Tibial artery (tissue), 4 donors: ENCODE data around the gene DLGAP1.

Source experiments
- DNase-seq, 2 donors: peaks; one replicate each; pipeline ENCODE4 v3.0.0-alpha.2; 2019
- H3K27ac ChIP-seq, 2 donors: fragments of 200-600 bp; sonication (generic) in 1 of 2; 1 replicate in 1 of 2; 2 replicates in 1 of 2; pipeline ENCODE4 v1.5.1; 2018 to 2019; ENCODE audit warnings: mild to moderate bottlenecking in 1 of 2
- H3K27me3 ChIP-seq, 2 donors: fragments of 200-600 bp; sonication (generic) in 1 of 2; one replicate each; pipeline versions ENCODE4 v1.5.1 to v1.6.0; 2016 to 2019
- H3K36me3 ChIP-seq, 3 donors: fragments of 200-600 bp; sonication (generic) in 2 of 3; one replicate each; pipeline ENCODE4 v1.5.1; 2016 to 2019; ENCODE audit warnings: mild to moderate bottlenecking in 2 of 3
- H3K4me1 ChIP-seq, 4 donors: fragments of 200-600 bp; sonication (generic) in 2 of 4; 1 replicate in 3 of 4; 2 replicates in 1 of 4; pipeline ENCODE4 v1.5.1; 2016 to 2019
- H3K4me3 ChIP-seq, 2 donors: fragments of 200-600 bp; sonication (generic) in 1 of 2; 1 replicate in 1 of 2; 2 replicates in 1 of 2; pipeline ENCODE4 v1.5.1; 2018 to 2019; ENCODE audit warnings: mild to moderate bottlenecking in 2 of 2
- H3K9me3 ChIP-seq, 3 donors: fragments of 200-600 bp; sonication (generic) in 1 of 3; one replicate each; pipeline ENCODE4 v1.5.1; 2016 to 2019
- intact Hi-C: fragments of 100-400 bp; cut with DNase I; formaldehyde crosslinking; loops from one replicate; pipeline ENCODE4 v1.15.0; 2023; ENCODE audit warnings: low total_unique reads
- TF ChIP-seq, protein P1 (sequence below), 2 experiments: fragments of 200-600 bp in 1 of 2; fragments of 450-650 bp in 1 of 2; IDR thresholded peaks; one replicate each; pipeline ENCODE4 v1.5.1; 2017 to 2019; ENCODE audit warnings: antibody characterized with exemption in 2 of 2, mild to moderate bottlenecking in 1 of 2, moderate library complexity in 1 of 2

Gene DLGAP1

DNA sequence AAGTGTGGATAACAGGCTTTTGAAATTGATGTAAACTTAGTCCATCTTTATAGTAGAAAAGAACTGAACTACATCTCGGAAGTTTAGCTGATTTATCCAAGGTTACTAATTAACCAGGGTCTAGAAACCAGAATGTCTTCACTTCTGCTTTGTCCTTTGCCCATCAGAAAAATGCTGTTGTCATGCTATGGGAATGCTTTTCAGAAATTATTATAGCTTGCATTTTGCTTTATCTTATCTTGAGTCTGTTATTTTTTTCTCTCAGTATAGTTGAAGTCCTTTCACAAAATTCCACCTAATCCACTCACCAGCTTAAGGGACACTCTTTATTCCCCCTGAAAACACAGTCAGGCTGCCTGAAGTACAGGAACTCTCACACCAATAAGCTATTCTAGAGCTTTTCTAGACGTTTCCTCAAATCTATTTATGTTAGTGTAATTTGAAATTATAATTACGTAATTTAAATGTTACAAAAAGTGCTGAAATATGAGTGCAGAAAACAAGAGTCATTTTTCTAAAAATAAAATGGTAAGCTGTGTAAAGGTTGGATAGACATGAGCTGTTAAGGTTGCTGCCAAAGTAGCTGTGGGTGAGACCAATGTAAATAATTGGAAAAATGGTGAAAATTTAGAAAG, 548.9 kb downstream of the DLGAP1 start:
- H3K9me3 ChIP-seq, result no peaks in the 10 kb centered on the region
- no peak overlapping the region for H3K4me3 ChIP-seq
- TF ChIP-seq, protein P1, sequence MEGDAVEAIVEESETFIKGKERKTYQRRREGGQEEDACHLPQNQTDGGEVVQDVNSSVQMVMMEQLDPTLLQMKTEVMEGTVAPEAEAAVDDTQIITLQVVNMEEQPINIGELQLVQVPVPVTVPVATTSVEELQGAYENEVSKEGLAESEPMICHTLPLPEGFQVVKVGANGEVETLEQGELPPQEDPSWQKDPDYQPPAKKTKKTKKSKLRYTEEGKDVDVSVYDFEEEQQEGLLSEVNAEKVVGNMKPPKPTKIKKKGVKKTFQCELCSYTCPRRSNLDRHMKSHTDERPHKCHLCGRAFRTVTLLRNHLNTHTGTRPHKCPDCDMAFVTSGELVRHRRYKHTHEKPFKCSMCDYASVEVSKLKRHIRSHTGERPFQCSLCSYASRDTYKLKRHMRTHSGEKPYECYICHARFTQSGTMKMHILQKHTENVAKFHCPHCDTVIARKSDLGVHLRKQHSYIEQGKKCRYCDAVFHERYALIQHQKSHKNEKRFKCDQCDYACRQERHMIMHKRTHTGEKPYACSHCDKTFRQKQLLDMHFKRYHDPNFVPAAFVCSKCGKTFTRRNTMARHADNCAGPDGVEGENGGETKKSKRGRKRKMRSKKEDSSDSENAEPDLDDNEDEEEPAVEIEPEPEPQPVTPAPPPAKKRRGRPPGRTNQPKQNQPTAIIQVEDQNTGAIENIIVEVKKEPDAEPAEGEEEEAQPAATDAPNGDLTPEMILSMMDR (IDR thresholded peaks at IDR 0.05), result no peak
- DNase-seq, result no peak
- no peaks in the 10 kb centered on the region for H3K36me3 ChIP-seq
- no peaks in the 10 kb centered on the region for H3K27me3 ChIP-seq
- peaks cover 0 to 25% (median 0%) of the 10 kb centered on the region in 4 donors for H3K4me1 ChIP-seq
- intact Hi-C loops, result no loop called here
- no peak overlapping the region for H3K27ac ChIP-seq

DNA sequence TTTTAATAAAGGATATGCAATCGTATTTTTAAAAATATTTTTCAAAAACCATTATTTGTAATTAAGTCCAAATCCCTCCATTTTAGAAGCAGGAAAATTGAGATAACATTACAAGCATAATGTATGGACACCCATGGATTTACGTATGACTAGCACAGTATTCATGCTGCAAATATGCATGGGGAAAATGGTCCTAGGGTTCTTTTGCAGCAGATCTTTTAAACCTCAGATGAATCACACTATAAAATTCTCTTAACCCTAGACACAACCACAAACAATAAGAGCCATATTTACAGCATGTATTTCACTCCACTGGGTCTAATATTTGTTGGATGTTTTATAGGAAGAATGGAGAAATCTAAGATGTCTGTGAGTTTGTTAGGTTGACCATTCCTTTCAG, 551.8 kb downstream of the DLGAP1 start:
- intact Hi-C loops, result no loop called here
- Histone ChIP-seq H3K9me3 (no peaks in the 10 kb centered on the region), H3K27me3 (no peaks in the 10 kb centered on the region), H3K36me3 (no peaks in the 10 kb centered on the region), H3K4me3 (no peak overlapping the region), H3K4me1 (peaks cover 0 to 15% (median 0%) of the 10 kb centered on the region in 4 donors), H3K27ac (no peak overlapping the region)
- TF ChIP-seq, protein P1 (IDR thresholded peaks at IDR 0.05), result no peak
- no peak for DNase-seq

DNA sequence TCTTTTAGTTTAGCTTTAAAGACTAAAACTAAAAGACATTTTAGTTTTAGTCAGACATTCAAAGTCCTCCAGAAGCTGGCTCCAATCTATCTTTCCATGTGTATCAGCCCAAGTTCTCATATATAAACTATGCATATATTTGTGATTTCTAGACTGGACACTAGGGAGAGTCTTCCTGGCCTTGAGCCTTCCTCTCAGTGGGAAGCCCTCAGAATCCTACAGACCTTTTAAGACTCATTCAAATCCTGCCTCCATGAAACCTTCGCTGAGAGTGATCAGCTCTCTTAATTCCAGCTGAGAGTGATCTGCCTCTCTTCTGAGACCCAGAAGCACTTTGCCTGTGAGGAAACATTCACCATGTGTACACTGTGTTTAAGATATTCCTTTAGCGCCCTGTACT, 552.4 kb downstream of the DLGAP1 start:
- DNase-seq, result no peak
- no peak overlapping the region for H3K27ac ChIP-seq
- intact Hi-C loops, result no loop called here
- no peak overlapping the region for H3K4me3 ChIP-seq
- no peaks in the 10 kb centered on the region for H3K36me3 ChIP-seq
- H3K4me1 ChIP-seq, result peaks cover 0 to 15% (median 0%) of the 10 kb centered on the region in 4 donors
- no peaks in the 10 kb centered on the region for H3K9me3 ChIP-seq
- H3K27me3 ChIP-seq, result no peaks in the 10 kb centered on the region
- TF ChIP-seq, protein P1 (IDR thresholded peaks at IDR 0.05), result no peak

DNA sequence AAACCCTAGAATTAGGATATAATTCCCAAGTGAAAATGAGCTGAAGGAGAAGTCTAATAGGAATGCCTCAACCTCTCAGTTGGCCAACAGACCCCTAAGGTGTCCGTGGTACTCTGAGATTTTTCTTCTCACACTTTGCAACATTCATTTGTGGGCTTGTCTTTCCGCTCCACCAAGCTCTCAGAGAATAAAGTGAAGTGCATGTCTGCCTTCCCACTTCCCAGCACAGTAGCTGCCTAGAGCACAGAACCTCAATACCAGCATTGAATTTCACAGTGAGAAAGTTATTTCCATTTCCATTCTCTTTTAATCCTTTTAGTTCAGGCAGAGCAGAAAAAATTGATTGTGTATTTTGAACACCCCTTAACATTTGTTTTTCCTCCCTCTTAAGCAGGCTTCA, 553.3 kb downstream of the DLGAP1 start:
- Histone ChIP-seq H3K27ac (no peak overlapping the region), H3K27me3 (no peaks in the 10 kb centered on the region), H3K9me3 (no peaks in the 10 kb centered on the region), H3K36me3 (no peaks in the 10 kb centered on the region), H3K4me3 (no peak overlapping the region), H3K4me1 (peaks cover 0 to 8% (median 0%) of the 10 kb centered on the region in 4 donors)
- TF ChIP-seq, protein P1 (IDR thresholded peaks at IDR 0.05), result no peak
- intact Hi-C loops, result no loop called here
- DNase-seq, result no peak

DNA sequence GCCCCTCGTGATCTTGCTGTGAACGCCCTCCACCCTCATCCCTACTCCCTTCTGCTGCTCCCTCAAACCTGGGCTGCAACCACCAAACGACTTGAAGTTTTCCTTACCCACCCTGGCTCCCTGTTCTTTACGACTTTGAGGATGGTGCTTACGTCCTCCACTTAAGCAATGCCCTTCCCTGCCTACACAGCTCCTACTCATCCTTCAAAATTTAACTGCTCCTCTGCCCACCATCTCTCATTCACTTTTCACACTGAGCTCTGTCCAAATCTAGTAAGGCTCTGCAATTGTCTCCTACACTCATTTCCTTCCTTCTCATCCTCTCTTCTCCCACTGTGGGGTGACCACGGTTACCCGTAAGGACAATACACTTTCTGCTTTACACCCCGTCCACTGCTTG, 554.1 kb downstream of the DLGAP1 start:
- Histone ChIP-seq H3K4me1 (peaks cover 0 to 1% (median 0%) of the 10 kb centered on the region in 4 donors), H3K9me3 (no peaks in the 10 kb centered on the region), H3K4me3 (no peak overlapping the region), H3K27me3 (no peaks in the 10 kb centered on the region), H3K36me3 (no peaks in the 10 kb centered on the region), H3K27ac (no peak overlapping the region)
- intact Hi-C loops, result no loop called here
- DNase-seq, result no peak
- TF ChIP-seq, protein P1 (IDR thresholded peaks at IDR 0.05), result no peak

DNA sequence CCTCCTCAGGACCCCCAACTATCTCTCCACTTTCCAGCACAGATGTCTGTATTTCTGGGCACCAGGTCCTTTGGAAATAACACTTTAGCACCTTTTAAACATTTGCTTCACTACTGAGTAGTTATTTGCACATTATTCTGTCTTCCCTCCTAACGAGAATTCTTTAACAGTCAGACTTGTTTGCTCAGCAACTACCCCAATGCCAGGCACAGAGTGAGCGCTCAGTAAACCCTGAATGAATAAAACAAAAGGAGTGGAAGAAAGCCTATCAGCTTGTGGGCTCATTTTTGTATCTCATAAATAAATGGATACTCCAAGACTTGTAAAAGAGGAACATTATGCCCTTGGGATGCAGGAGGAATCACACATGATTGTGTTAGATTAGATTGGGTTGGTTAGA, 554.8 kb downstream of the DLGAP1 start:
- TF ChIP-seq, protein P1 (IDR thresholded peaks at IDR 0.05), result no peak
- no peaks in the 10 kb centered on the region for H3K4me1 ChIP-seq
- H3K27ac ChIP-seq, result no peak overlapping the region
- H3K27me3 ChIP-seq, result no peaks in the 10 kb centered on the region
- intact Hi-C loops, result no loop called here
- no peak for DNase-seq
- H3K9me3 ChIP-seq, result no peaks in the 10 kb centered on the region
- H3K4me3 ChIP-seq, result no peak overlapping the region
- no peaks in the 10 kb centered on the region for H3K36me3 ChIP-seq
